GM12878 (cell line): ENCODE results near the gene CXXC5. TPM values are rescaled to one million over a fixed set of nuclear protein-coding genes. Genes with fewer than 3 reads are reported as not detected.

Experiments used
- ASH2L ChIP-seq: fragments of 300-600, 200-600 bp; sonication (generic); IDR thresholded peaks from 2 replicates; pipeline ENCODE4 v1.6.1; 2017; ENCODE audit warnings: low read depth, mild to moderate bottlenecking, borderline replicate concordance
- CHD2 ChIP-seq: IDR thresholded peaks from 2 replicates; pipeline ENCODE4 v1.6.1; 2011; ENCODE audit warnings: low read depth, low read length, improper control_type of control experiment, borderline replicate concordance
- EED ChIP-seq: sonication (generic); IDR thresholded peaks from 2 replicates; pipeline ENCODE4 v1.6.1; 2016; ENCODE audit warnings: antibody characterized with exemption, low read depth
- FOS ChIP-seq: IDR thresholded peaks from 3 replicates; pipeline ENCODE4 v1.6.1; 2011; ENCODE audit warnings: borderline replicate concordance; ENCODE audit not compliant: insufficient read length; ENCODE audit errors: extremely low read depth
- HDAC2 ChIP-seq: fragments of 200-600 bp; sonication (generic); IDR thresholded peaks from 2 replicates; pipeline ENCODE4 v1.6.1; 2017
- MAX ChIP-seq: IDR thresholded peaks from 2 replicates; pipeline ENCODE4 v1.6.1; 2012; ENCODE audit warnings: low read depth, low read length, improper control_type of control experiment
- MEF2A ChIP-seq: IDR thresholded peaks from 2 replicates; pipeline ENCODE4 v1.6.1; 2011; ENCODE audit warnings: low read depth, mild to moderate bottlenecking, low read length, moderate library complexity; ENCODE audit not compliant: insufficient read depth
- MXI1 ChIP-seq: fragments of 150-350 bp; IDR thresholded peaks from 2 replicates; pipeline ENCODE4 v1.6.1; 2011; ENCODE audit warnings: low read depth, mild to moderate bottlenecking, inconsistent platforms, low read length, improper control_type of control experiment
- MYB ChIP-seq: fragments of 150-350 bp; IDR thresholded peaks from 2 replicates; pipeline ENCODE4 v1.6.1; 2014; ENCODE audit warnings: mild to moderate bottlenecking, low read depth, low read length, borderline replicate concordance
- NFYB ChIP-seq: IDR thresholded peaks from 2 replicates; pipeline ENCODE4 v1.6.1; 2011; ENCODE audit warnings: low read depth, mild to moderate bottlenecking, low read length, improper control_type of control experiment, moderate library complexity; ENCODE audit not compliant: insufficient read depth
- NRF1 ChIP-seq: conservative IDR thresholded peaks from 2 replicates; pipeline ENCODE4 v1.6.1; 2011; ENCODE audit warnings: mild to moderate bottlenecking, low read depth, low read length, improper control_type of control experiment
- PBX3 ChIP-seq: IDR thresholded peaks from 2 replicates; pipeline ENCODE4 v1.6.1; 2011; ENCODE audit warnings: mild to moderate bottlenecking, low read depth, low read length, moderate library complexity; ENCODE audit not compliant: insufficient replicate concordance
- PKNOX1 ChIP-seq: fragments of 450-650 bp; IDR thresholded peaks from 2 replicates; pipeline ENCODE4 v1.6.1; 2016; ENCODE audit warnings: mild to moderate bottlenecking
- POLR2AphosphoS5 ChIP-seq: IDR thresholded peaks from 2 replicates; pipeline ENCODE4 v1.6.1; 2011; ENCODE audit warnings: mild to moderate bottlenecking, low read length, inconsistent platforms
- RFX5 ChIP-seq: IDR thresholded peaks from 2 replicates; pipeline ENCODE4 v1.6.1; 2011; ENCODE audit warnings: low read depth, low read length, improper control_type of control experiment
- SKIL ChIP-seq: fragments of 450-650 bp; IDR thresholded peaks from 2 replicates; pipeline ENCODE4 v1.6.1; 2017; ENCODE audit warnings: mild to moderate bottlenecking, low read depth, inconsistent platforms; ENCODE audit not compliant: poor library complexity, severe bottlenecking
- SMAD1 ChIP-seq: fragments of 450-650 bp; IDR thresholded peaks from 2 replicates; pipeline ENCODE4 v1.6.1; 2018; ENCODE audit warnings: mild to moderate bottlenecking, low read depth; ENCODE audit not compliant: partially characterized antibody
- SREBF1 ChIP-seq: IDR thresholded peaks from 2 replicates; pipeline ENCODE4 v1.6.1; 2012; ENCODE audit warnings: mild to moderate bottlenecking, low read length
- SUPT20H ChIP-seq: IDR thresholded peaks from 2 replicates; pipeline ENCODE4 v1.6.1; 2011; ENCODE audit warnings: low read depth, mild to moderate bottlenecking, low read length, moderate library complexity, borderline replicate concordance; ENCODE audit not compliant: control insufficient read depth
- TARDBP ChIP-seq: IDR thresholded peaks from 2 replicates; pipeline ENCODE4 v1.6.1; 2016; ENCODE audit warnings: borderline replicate concordance
- TBL1XR1 ChIP-seq: IDR thresholded peaks from 2 replicates; pipeline ENCODE4 v1.6.1; 2012; ENCODE audit warnings: low read depth, low read length, improper control_type of control experiment
- ZNF24 ChIP-seq: fragments of 450-650 bp; IDR thresholded peaks from 2 replicates; pipeline ENCODE4 v1.6.1; 2017; ENCODE audit warnings: antibody characterized with exemption, mild to moderate bottlenecking
- polyA plus RNA-seq, 11 experiments: library from polyadenylated mRNA; depleted of rRNA in 4 of 11; unstranded in 6 of 11; stranded (reverse) in 5 of 11; fragments of >200 nt; fragmentation: Nextera tagmentation in 4 of 11; fragmentation: Illumina TruSeq in 1 of 11; extraction: Ambion mirVana in 4 of 11; extraction: Trizol in 1 of 11; gene quantifications; 1 replicate in 1 of 11; 2 replicates in 10 of 11; pipeline versions ENCODE4 v1.2.1 to v1.2.3, GENCODE V29; 2011 to 2016; ENCODE audit warnings: inconsistent platforms in 2 of 11, missing spikeins in 2 of 11, low read depth in 1 of 11
- total RNA-seq, 4 experiments: library from RNA; depleted of rRNA in 3 of 4; stranded (reverse); fragments of >200 nt in 3 of 4; fragmentation: Illumina TruSeq in 1 of 4; extraction: Trizol in 1 of 4; gene quantifications; 2 replicates each; pipeline versions ENCODE4 v1.2.1 to v1.2.3, GENCODE V29; 2013 to 2021
- TF ChIP-seq, protein P1 (sequence below): fragments of 450-650 bp; IDR thresholded peaks from 2 replicates; pipeline ENCODE4 v1.6.1; 2018; ENCODE audit warnings: mild to moderate bottlenecking, low read depth, moderate library complexity; ENCODE audit not compliant: partially characterized antibody

CXXC5 gene
- total and polyA plus RNA-seq, 10 of the 15 experiments (the other 5 are each of a cell fraction or from before 2014, with no cell fraction given), result 1.8 to 90.8 (median 40.7) TPM

DNA sequence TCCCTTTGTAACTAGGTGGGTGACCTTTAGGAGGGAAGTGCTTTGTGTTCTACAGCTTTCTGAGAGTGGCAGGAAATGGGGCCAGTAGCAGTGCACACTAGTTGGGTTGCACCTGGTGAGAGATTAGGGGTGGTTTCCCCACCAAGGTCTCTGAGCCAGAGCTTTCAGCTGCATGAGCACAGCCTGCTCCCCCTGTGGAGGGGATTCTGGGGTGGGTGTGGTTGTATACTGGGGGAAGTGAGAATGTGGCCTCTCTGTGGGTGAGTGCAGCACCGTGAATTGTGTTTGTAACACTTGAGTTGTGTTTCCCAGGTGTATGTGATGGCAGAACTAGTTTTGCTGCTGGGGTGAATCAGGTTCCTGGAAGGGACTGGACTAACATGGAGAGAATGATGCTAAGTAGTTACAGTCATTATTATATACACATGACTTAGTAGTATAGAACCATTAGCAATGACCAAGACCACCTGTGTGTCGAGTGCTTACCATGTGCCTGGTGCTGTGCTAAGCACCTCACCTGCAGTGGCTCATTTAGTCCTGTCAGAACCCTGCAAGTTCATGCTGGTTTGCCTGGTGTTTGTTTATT lies 11.8 kb upstream of the CXXC5 start (continued):
- TF ChIP-seq MAX (peak; percentile 73), HDAC2 (no peak), MYB (0 out of 2 replicates have a peak, but pooled peaks have one; percentile 50), PBX3 (peak; percentile 94), TBL1XR1 (peak; percentile 72; the same call in 1 of the 2 replicates), ZNF24 (no peak), MXI1 (peak; percentile 76; the same call in 1 of the 2 replicates), SMAD1 (no peak), SREBF1 (no peak), CHD2 (peak; percentile 76; the same call in 1 of the 2 replicates), MEF2A (0 out of 2 replicates have a peak, but pooled peaks have one; percentile 41), NRF1 (no peak), TARDBP (peak; percentile 62; the same call in 1 of the 2 replicates), FOS (no peak), PKNOX1 (peak; percentile 98), NFYB (peak; percentile 68), SKIL (peak; percentile 60), EED (peak; percentile 75; the same call in 1 of the 2 replicates), SUPT20H (no peak), ASH2L (no peak), RFX5 (no peak), POLR2AphosphoS5 (no peak; the same call in 1 of the 2 replicates)
- TF ChIP-seq, protein P1, sequence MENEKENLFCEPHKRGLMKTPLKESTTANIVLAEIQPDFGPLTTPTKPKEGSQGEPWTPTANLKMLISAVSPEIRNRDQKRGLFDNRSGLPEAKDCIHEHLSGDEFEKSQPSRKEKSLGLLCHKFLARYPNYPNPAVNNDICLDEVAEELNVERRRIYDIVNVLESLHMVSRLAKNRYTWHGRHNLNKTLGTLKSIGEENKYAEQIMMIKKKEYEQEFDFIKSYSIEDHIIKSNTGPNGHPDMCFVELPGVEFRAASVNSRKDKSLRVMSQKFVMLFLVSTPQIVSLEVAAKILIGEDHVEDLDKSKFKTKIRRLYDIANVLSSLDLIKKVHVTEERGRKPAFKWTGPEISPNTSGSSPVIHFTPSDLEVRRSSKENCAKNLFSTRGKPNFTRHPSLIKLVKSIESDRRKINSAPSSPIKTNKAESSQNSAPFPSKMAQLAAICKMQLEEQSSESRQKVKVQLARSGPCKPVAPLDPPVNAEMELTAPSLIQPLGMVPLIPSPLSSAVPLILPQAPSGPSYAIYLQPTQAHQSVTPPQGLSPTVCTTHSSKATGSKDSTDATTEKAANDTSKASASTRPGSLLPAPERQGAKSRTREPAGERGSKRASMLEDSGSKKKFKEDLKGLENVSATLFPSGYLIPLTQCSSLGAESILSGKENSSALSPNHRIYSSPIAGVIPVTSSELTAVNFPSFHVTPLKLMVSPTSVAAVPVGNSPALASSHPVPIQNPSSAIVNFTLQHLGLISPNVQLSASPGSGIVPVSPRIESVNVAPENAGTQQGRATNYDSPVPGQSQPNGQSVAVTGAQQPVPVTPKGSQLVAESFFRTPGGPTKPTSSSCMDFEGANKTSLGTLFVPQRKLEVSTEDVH, result no peak
